HG02798 (cell line): ENCODE measurements around the gene KYNU.
"Not testable (repeated sequence)": the region's sequence is repeated elsewhere in the genome, so short reads cannot be mapped to it uniquely, and the experiment has no call there.

Experiments
- ATAC-seq: cut with Tn5 transposase; IDR thresholded peaks from one replicate; pipeline ENCODE4 v1.9.1; 2021; ENCODE audit warnings: mild to moderate bottlenecking; ENCODE audit not compliant: unreplicated experiment, poor library complexity

Gene KYNU

GRCh38 chr2:142877216-142877838, at the start of gene KYNU:
Gene KYNU (plus strand): TSS chr2:142877664. CDS start chr2:142885368, 7,704 bp downstream.
- peak; percentile 59 for ATAC-seq

GRCh38 chr2:142834021-142834420, 43.4 kb upstream of the KYNU start:
- no peak for ATAC-seq

DNA sequence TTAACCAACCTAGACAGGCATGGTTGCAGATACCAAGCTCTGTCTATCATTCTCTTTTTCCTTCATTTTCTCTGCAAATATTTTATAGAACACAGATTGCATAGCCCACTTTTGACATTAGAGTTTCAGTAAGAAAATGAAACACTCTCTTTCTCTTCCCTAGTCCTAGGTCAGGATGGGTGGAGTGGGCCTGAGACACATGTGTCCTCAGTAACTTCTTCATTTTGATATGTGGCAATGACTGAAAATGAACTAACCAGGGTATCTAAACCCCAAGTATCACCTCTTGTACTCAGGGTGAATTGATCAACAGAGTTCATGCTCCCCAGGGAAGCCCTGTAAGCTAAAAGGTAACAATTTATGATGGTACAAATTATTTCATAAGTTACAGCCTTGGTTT, 37.0 kb upstream of the KYNU start:
- no peak for ATAC-seq

DNA sequence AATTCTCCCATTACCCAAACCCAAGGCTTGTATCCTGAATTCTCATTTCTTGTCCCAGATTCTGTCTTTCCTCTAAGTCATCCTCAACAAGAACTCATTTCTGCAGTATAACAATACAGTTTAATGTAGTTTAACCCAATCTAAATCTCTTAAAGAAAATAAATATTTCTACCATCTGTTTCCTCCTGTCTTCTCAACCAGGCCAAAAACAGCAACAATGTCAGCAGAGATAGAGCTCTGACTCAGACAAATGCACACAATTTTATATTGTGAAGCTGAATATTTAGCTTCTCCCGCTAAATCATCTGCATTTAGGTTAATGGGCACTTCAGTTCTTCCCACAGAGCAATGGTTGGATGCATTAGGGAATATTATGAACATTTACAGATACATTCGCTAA, 35.7 kb upstream of the KYNU start:
- no peak for ATAC-seq

GRCh38 chr2:142842369-142842768, 35.1 kb upstream of the KYNU start:
- no peak for ATAC-seq

DNA sequence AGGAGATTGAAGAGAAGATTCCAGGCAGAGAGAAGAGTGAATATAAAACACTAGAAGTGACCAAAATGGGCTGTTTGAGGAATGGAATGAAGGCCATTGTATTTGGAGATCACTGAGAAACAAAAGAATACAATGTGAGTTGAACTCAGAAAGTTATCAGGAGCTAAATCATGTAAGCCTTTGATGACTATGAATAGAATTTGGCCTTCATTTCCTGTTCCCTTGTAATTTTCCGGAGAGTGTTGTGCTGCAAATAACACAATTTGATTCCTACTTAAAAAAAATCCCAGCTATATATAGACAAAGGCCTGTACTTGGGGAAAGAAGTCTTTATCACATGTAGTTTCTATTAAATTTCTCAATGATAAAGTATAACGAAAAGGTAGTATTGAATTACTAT, 33.7 kb upstream of the KYNU start:
- ATAC-seq: no peak

DNA sequence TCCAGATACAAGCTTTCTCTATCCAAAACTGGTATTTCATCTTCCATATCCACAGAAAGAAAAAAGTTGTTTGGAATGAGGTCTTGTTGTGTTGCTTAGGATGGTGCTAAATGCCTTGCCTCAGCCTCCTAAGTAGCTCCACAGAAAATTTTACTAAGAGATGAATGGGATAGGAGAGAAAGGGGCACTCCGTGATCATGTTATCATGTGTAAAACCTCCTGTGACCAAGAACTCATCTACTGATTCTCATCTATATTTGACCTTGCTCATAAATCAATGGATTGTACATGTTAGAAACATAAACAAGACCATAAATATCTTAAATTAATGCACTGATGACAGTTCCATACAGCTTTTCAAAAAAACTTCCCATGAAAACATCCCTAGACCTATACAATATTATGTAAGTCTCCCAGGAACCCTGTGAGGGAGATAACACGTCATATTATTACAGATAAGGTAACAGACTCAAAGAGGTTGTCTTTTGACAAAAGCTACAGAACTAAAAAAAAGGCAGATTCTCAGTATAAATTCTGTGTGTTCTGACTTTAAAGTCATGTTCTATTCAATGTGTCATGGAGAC, 29.3 kb upstream of the KYNU start:
- ATAC-seq: no peak

GRCh38 chr2:142849820-142850219, 27.6 kb upstream of the KYNU start:
- ATAC-seq: no peak

DNA sequence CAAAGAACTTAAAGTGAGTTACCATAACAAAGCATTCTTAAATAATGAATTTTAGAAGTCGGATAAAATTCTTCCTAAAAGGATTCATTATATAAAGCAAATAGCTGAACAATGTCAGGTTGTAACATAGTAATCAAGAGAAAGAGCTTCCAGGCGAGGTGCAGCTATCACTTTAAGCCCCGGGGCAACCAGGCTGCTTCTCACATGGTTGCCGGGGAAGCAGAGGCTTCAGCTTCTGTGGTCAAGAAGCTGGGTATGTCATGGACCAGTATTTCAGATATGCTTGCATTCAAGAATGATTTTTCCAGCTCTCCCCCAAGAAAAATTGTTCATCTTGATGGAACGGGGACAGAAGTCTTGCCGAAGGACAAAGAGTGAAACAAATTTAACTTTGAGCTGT, 23.6 kb upstream of the KYNU start:
- no peak for ATAC-seq

DNA sequence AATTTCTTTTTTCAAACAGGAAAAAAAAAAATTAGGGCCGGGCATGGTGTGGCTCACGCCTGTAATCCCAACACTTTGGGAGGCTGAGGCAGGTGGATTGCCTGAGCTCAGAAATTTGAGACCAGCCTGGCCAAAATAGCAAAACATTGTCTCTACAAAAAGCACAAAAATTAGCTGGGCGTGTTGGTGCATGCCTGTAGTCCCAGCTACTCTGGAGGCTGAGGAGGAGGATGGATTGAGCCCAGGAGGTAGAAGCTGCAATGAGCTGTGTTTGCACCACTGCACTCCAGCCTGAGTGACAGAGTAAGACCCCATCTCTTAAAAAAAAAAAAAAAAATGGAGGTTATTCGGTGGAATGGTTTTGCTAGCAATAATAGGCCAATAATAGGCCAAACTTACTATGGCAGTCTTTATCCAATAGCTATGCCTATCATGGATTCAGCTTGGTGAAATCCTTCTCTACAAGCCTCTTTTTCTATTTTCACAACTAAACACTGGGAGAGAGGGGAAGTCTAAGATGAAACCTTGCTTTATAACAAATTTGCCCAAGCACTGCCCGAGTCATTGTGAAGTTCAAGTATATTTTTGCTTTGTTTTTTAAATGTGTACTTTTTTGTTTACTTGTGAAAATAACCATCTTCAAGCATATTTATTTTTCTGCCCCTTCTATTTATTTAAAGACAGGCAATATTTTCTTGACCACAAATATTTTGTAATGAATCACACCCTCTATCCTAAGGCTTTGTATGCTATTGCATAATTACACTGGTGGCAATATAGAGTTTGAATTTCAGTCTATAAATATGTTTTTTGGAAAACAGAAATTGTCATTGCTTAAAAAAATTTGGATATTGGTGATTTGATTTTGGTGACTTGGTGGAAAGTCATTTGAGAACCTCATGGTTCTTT, 20.0 kb upstream of the KYNU start:
- no peak for ATAC-seq

GRCh38 chr2:142858961-142859360, 18.5 kb upstream of the KYNU start:
- no peak for ATAC-seq

- ATAC-seq: no peak
Observed at GRCh38 chr2:142862299-142862698, 15.2 kb upstream of the KYNU start.

DNA sequence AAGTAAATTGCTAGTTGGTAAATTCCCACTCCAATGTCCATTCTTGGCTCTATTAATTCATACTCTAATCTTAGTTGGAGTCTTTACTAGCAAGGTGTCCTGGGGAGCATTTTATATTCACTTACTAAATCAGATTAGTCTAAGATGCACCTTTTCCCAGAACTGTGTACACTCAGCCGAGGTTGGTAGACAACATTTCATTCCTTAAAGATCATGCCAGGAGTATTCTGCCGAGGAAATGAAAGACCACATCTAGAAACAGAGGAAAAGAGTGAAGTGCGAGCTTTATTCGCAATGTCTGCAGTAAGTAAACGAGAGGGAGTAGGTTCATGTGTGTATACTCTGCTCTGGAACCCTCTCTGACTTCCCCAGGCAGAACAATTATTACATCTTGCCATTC, 14.6 kb upstream of the KYNU start:
- no peak for ATAC-seq

DNA sequence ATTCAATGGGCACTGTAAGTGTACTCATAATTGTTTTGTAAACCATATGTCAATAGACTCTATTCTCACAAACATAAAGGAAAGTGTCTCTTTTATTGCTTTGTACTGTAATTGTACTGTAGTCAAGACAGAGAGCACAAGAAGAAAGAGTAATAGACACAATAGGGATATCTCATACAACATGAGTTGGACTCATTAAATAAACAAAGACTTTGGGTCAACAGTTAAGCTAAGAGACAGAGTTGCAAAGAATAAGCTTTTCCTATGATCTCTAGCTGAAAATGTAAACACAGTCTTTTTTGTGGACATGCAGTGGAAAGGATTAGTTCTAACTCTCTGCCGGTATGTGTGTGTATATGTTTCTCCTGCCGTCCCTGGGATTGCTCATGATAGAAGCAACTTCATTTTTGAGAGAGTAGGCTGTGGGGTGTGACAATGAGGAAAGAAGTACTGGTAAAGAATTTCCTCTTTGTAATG, 13.9 kb upstream of the KYNU start:
- no peak for ATAC-seq

GRCh38 chr2:142864605-142865004, 12.9 kb upstream of the KYNU start:
- ATAC-seq: not testable (repeated sequence)

DNA sequence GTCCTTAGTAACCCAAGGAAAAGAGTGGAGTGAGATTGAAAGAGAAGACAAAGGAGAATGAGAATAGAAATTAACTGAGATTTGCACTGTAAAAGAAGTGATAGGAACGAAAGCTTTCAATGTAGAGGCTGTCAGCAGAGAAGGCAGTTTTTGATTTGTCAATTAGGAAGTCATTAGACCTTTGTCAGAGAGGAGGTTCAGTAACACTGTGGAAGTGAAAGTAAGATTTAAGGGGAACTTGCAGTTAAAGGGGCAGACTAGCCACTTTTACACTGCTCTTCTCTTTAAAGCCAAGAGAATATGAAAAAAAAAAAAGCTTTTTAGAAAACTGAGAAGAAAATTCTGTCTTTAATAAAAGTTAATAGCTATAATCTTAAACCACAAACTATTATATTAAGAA, 11.5 kb upstream of the KYNU start:
- peak; percentile 91 for ATAC-seq

DNA sequence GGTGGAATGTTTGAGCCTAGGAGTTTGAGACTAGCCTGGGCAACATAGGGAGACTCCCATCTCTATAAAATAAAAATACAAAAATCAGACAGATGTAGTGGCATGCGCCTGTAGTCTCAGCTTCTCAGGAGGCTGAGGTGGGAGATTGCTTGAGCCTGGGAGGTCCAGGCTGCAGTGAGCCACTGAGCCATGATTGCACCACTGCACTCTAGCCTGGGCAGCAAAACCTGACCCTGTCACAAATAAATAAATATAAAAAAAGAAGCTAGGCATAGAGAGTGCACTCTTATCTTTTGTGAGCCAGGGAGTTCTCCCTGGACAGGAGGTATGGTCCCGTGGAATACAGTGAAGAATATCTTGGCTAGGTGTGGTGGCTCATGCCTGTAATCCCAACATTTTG, 11.0 kb upstream of the KYNU start:
- peak; percentile 21 for ATAC-seq

GRCh38 chr2:142867136-142867535, 10.3 kb upstream of the KYNU start:
- no peak for ATAC-seq

GRCh38 chr2:142868229-142868762, 9.2 kb upstream of the KYNU start:
- peak; percentile 53 for ATAC-seq

GRCh38 chr2:142869065-142869460, 8.4 kb upstream of the KYNU start:
- ATAC-seq: not testable (repeated sequence)
